ENCODE measurements around the gene NDUFS2. TPM values are rescaled to one million over a fixed set of nuclear protein-coding genes. Genes with fewer than 3 reads are reported as not detected.
"Not testable (repeated sequence)": the region's sequence is repeated elsewhere in the genome, so short reads cannot be mapped to it uniquely, and the experiment has no call there.

NDUFS2 gene
- total and polyA plus RNA-seq, 3 experiments from 2014 or later = 82.1 to 97.1 (median 93.5) TPM

DNA sequence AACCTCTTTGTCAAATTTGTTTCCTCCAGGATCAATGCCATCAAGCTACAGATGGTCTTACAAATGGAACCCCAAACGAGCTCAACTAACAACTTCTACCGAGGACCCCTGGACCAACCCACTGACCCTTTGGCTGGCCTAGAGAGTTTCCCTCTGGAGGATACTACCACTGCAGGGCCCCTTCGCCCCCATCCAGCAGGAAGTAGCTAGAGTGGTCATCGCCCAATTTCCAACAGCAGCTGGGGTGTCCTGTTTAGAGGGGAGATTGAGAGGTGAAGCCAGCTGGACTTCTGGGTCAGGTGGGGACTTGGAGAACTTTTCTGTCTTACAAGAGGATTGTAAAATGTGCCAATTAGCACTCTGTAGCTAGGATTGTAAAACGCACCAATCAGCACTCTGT is 54.9 kb downstream of the NDUFS2 start:
- peaks cover 6 to 25% (median 8%) of the 10 kb centered on the region in 3 donors for H3K36me3 Mint-ChIP-seq
- CTCF ChIA-PET; H3K9me3 ChIP-seq (ENCODE audit: low read length); H3K27ac ChIP-seq (ENCODE audit: low read depth, low read length); H3K4me3 ChIP-seq (ENCODE audit: low read length); H3K4me1 ChIP-seq (ENCODE audit: insufficient read depth, low read length); H3K36me3 ChIP-seq (ENCODE audit: insufficient read depth, low read length); H3K4me3 Mint-ChIP-seq; H3K27ac Mint-ChIP-seq; DNase-seq; POLR2A ChIA-PET: not testable (repeated sequence)
- peaks cover 8 to 33% (median 23%) of the 10 kb centered on the region in 5 donors for H3K9me3 Mint-ChIP-seq
- H3K27me3 Mint-ChIP-seq = peaks cover 49 to 69% of the 10 kb centered on the region in 2 donors
- peaks cover 25% of the 10 kb centered on the region for H3K27me3 ChIP-seq (ENCODE audit: insufficient read depth, low read length, poor library complexity, severe bottlenecking)
- peaks cover 10 to 19% (median 15%) of the 10 kb centered on the region in 3 donors for H3K4me1 Mint-ChIP-seq

DNA sequence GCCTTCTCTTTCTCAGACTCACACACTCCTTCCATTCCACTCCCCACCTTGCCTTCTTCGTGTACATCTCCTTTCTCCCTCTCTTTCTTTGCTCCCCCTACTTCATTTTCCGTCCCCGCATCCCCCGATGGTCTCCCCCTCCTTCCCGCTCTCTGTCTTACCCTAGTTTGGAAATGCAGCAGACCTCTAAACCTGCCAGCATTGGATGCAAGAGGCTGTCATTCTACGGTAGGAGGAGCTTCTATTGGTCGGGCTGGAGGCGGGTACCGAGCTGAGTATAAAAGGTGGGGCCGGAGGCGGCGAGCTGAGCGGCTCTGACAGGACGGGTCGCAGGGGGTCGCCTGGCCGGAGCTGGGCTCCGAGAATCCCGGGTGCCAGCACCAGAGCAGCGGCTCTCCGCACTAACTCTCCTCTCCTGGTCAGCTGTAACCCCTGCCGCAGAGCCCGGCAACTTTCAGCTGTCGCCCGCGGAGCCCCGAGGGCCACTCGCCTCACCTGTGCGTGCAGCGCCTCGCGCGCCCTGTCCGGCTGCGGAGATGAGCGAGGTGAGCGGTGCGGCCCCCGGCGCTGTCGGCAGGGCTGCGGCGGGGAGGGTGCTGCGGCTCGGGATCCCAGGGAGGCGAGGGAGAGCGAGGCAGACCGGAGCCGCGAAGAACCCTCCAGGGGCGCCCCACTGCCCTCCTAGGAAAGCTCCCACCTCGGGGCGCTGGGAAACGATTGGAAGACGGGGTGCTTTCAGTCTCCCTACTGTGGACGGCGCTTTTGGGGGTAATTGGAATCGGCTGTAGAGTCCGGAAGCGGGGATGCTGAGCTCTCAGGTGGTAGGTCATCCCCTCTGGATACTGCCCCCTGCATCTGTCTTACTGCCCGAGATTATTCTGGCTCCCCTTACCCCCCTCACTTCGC is 56.5 kb downstream of the NDUFS2 start, which contains the start of gene PCP4L1:
TSS of gene PCP4L1 (plus strand) at position 307 of the 906 bp plus-strand sequence. CDS start at position 537, 230 bp downstream.
- peak within 1 kb of the TSS; percentile 41 to 90 (median 67) for H3K4me3 Mint-ChIP-seq
- H3K27ac Mint-ChIP-seq = peak within 1 kb of the TSS in 2 of 8 donors; percentile 37 to 55
- Histone ChIP-seq H3K27me3 (ENCODE audit: insufficient read depth, low read length, poor library complexity, severe bottlenecking) (peaks cover 25% of the 10 kb centered on the region), H3K4me3 (ENCODE audit: low read length) (no peak within 1 kb of the TSS), H3K9me3 (ENCODE audit: low read length) (no peaks in the 10 kb centered on the region), H3K27ac (ENCODE audit: low read depth, low read length) (no peak within 1 kb of the TSS), H3K4me1 (ENCODE audit: insufficient read depth, low read length) (no peaks in the 10 kb centered on the region), H3K36me3 (ENCODE audit: insufficient read depth, low read length) (no peaks in the 10 kb centered on the region)
- H3K4me1 Mint-ChIP-seq = peaks cover 10 to 19% (median 15%) of the 10 kb centered on the region in 3 donors
- peaks cover 49 to 77% of the 10 kb centered on the region in 2 donors for H3K27me3 Mint-ChIP-seq
- CTCF ChIA-PET = interaction anchor here (0.7 to 1.3 kb wide), 2 partner anchors 18 to 22 kb away, joined by 3 to 4 read pairs; no protein-coding TSS in a partner anchor
- peaks cover 8 to 33% (median 23%) of the 10 kb centered on the region in 5 donors for H3K9me3 Mint-ChIP-seq
- POLR2A ChIA-PET = no interaction called here
- peaks cover 6 to 25% (median 8%) of the 10 kb centered on the region in 3 donors for H3K36me3 Mint-ChIP-seq
- DNase-seq = peak in 3 of 5 donors; percentile 1 to 57 (median 34)

DNA sequence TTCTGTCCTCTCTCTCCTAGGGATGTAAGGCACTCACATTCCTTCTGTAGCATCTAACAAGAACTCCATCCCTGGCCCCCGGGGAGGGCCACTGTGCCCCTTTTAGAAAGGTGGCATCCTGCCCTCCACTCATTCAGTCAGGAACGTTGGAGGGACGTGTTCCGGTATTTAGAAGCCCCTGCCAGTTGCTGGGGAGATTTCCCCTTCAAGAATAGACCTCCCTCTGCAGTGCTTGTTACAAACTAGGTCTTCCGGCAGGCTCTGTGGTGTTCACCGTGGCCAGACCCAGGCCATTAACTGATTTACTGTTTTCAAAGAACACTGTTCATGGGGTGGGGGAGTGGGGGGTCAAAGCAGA is 57.2 kb downstream of the NDUFS2 start:
- Histone ChIP-seq H3K4me1 (ENCODE audit: insufficient read depth, low read length) (no peaks in the 10 kb centered on the region), H3K4me3 (ENCODE audit: low read length) (no peak overlapping the region), H3K27ac (ENCODE audit: low read depth, low read length) (no peak overlapping the region), H3K27me3 (ENCODE audit: insufficient read depth, low read length, poor library complexity, severe bottlenecking) (peaks cover 25% of the 10 kb centered on the region), H3K9me3 (ENCODE audit: low read length) (no peaks in the 10 kb centered on the region), H3K36me3 (ENCODE audit: insufficient read depth, low read length) (no peaks in the 10 kb centered on the region)
- DNase-seq = no peak
- Mint-ChIP-seq H3K27me3 (peaks cover 49 to 77% of the 10 kb centered on the region in 2 donors), H3K4me1 (peaks cover 10 to 19% (median 15%) of the 10 kb centered on the region in 3 donors), H3K27ac (no peak overlapping the region), H3K36me3 (peaks cover 6 to 25% (median 8%) of the 10 kb centered on the region in 3 donors), H3K4me3 (peak overlapping the region; percentile 41 to 90 (median 57)), H3K9me3 (peaks cover 8 to 33% (median 23%) of the 10 kb centered on the region in 5 donors)
- ChIA-PET POLR2A (no interaction called here), CTCF (interaction anchor here (1.3 kb wide), 1 partner anchor 19 kb away, joined by 3 read pairs; no protein-coding TSS in a partner anchor)

DNA sequence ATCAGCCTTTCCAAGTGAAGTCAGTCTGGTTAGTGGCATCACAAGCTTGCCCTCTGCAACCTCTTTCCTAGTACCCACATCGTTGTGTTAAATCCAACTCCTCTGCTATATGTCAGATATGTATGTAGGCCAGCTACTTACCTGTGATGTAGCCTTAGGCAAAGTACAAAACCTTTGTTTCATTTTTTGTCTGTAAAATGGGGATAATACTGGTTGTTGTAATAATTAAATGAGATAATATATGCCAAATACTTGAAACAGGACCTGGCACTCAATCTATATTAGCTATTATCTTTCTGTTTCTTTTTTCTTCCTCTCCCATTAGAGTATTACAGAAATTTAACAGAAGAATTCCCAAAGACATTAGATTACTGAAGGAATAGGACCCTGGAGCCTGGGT is 57.6 kb downstream of the NDUFS2 start:
- no peaks in the 10 kb centered on the region for H3K36me3 ChIP-seq (ENCODE audit: insufficient read depth, low read length)
- peaks cover 8 to 33% (median 23%) of the 10 kb centered on the region in 5 donors for H3K9me3 Mint-ChIP-seq
- H3K4me3 Mint-ChIP-seq = peak overlapping the region; percentile 4 to 90 (median 57)
- no peak overlapping the region for H3K4me3 ChIP-seq (ENCODE audit: low read length)
- H3K4me1 ChIP-seq (ENCODE audit: insufficient read depth, low read length) = no peaks in the 10 kb centered on the region
- no peak for DNase-seq
- H3K27me3 ChIP-seq (ENCODE audit: insufficient read depth, low read length, poor library complexity, severe bottlenecking) = peaks cover 25% of the 10 kb centered on the region
- peaks cover 10 to 19% (median 15%) of the 10 kb centered on the region in 3 donors for H3K4me1 Mint-ChIP-seq
- CTCF ChIA-PET = interaction anchor here (0.6 to 1.3 kb wide), 2 partner anchors 19 to 316 kb away, joined by 3 read pairs; no protein-coding TSS in a partner anchor
- POLR2A ChIA-PET = no interaction called here
- no peak overlapping the region for H3K27ac Mint-ChIP-seq
- H3K36me3 Mint-ChIP-seq = peaks cover 6 to 25% (median 8%) of the 10 kb centered on the region in 3 donors
- peaks cover 52 to 81% of the 10 kb centered on the region in 2 donors for H3K27me3 Mint-ChIP-seq
- H3K27ac ChIP-seq (ENCODE audit: low read depth, low read length) = no peak overlapping the region
- no peaks in the 10 kb centered on the region for H3K9me3 ChIP-seq (ENCODE audit: low read length)

DNA sequence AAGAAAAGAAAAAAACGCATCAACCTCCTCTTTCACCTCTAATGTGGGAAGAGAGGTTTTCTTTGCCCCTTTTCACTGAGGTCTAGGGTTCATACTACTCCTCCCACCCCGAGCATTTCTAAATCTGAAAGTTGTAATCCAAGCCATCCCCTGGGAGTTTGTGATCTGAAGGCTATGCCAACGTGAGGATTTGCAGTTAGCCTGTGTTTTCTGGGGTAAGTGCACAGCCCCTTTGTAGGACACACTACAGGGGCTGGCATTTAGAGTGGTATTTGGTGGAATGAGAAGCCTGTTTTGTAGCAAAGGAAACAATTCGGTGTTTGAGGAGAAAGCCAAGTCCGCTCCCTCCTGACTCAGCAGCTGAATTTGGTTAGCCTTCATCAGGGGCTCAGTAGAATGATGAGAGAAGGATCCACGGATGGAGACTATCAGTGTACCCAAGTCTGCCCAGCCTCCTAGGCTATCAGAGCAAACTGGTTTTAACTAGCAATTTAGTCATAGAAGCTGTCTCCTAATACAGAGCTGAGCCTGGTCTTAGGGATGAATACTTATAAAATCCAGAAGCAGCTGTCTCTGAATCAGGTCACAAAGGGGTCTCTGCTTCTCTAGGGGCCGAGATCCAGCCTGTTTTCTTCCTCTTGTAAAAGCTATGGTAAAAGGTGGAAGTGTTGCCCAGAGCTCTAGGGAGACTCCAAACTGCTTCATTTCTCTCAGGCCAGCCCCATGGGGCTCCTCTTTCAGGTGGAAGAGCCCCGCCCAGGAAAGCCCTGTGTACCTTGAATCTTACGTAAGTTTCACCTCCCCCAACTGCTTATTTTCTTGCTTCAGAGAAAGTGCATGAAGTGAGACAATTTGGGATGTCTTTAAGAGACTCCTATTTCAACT is 58.5 kb downstream of the NDUFS2 start:
- POLR2A ChIA-PET = no interaction called here

DNA sequence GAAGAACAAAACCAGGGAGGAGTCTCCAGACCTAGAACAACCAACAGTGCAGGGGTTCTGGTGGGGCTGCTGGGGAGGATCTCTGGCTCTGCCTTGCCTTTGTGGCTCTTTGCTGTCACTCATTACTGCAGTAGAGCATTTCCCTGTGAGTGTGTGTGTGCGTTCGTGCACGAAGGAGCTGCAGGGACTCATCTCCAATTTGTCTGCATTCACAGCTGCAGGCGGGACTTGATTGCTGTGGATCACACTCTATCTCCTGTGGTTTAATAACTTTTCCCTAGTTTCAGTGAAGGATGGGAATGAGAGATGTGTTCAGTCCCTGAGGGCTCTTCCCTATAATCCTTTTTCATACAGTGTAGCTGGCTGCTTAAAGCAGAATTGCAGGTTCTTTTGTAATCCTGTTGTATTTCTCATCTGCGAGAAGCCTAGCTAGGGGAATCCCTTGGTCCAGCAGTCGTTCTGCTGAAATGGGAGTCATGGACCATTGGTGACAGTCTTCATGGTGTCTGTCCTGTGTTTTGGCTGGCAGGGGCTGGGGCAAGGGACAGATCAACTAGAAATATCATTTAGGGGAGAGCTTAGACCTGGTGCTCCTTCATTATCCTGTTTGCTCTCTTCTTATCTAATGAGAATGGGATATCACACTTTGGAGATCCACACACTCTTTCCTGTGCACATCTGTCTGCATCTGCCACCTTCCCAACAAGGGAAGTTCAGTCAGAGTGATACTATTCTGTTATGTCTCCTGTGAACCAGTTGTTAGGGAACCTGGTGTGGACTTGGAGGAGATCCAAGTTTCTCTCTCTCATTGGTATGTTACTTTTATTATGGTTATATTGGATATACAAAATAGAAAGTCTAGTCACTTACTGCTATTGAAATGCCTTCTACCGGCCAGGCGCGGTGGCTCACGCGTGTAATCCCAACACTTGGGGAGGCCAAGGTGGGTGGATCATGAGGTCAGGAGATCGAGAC is 59.4 kb downstream of the NDUFS2 start:
- Histone ChIP-seq H3K4me3 (ENCODE audit: low read length) (no peak overlapping the region), H3K27me3 (ENCODE audit: insufficient read depth, low read length, poor library complexity, severe bottlenecking) (peaks cover 25% of the 10 kb centered on the region), H3K4me1 (ENCODE audit: insufficient read depth, low read length) (no peaks in the 10 kb centered on the region), H3K9me3 (ENCODE audit: low read length) (no peaks in the 10 kb centered on the region), H3K27ac (ENCODE audit: low read depth, low read length) (no peak overlapping the region), H3K36me3 (ENCODE audit: insufficient read depth, low read length) (no peaks in the 10 kb centered on the region)
- ChIA-PET CTCF (no interaction called here), POLR2A (no interaction called here)
- H3K36me3 Mint-ChIP-seq = peaks cover 3 to 11% (median 8%) of the 10 kb centered on the region in 3 donors
- no peak for DNase-seq
- H3K27me3 Mint-ChIP-seq = peaks cover 56 to 80% of the 10 kb centered on the region in 2 donors
- no peak overlapping the region for H3K27ac Mint-ChIP-seq
- H3K4me1 Mint-ChIP-seq = peaks cover 10 to 19% (median 15%) of the 10 kb centered on the region in 3 donors
- H3K9me3 Mint-ChIP-seq = peaks cover 4 to 24% (median 17%) of the 10 kb centered on the region in 5 donors
- no peak overlapping the region for H3K4me3 Mint-ChIP-seq

More for the DNA sequence above, 58.5 kb downstream of the NDUFS2 start:
- Mint-ChIP-seq H3K27me3 (peaks cover 57 to 81% of the 10 kb centered on the region in 2 donors), H3K4me3 (no peak overlapping the region), H3K27ac (no peak overlapping the region), H3K36me3 (peaks cover 6 to 20% (median 8%) of the 10 kb centered on the region in 3 donors), H3K9me3 (peaks cover 8 to 33% (median 23%) of the 10 kb centered on the region in 5 donors), H3K4me1 (peaks cover 10 to 19% (median 15%) of the 10 kb centered on the region in 3 donors)
- Histone ChIP-seq H3K4me1 (ENCODE audit: insufficient read depth, low read length) (no peaks in the 10 kb centered on the region), H3K36me3 (ENCODE audit: insufficient read depth, low read length) (no peaks in the 10 kb centered on the region), H3K27ac (ENCODE audit: low read depth, low read length) (no peak overlapping the region), H3K27me3 (ENCODE audit: insufficient read depth, low read length, poor library complexity, severe bottlenecking) (peaks cover 25% of the 10 kb centered on the region), H3K4me3 (ENCODE audit: low read length) (no peak overlapping the region), H3K9me3 (ENCODE audit: low read length) (no peaks in the 10 kb centered on the region)
- no peak for DNase-seq
- CTCF ChIA-PET = interaction anchor here (0.6 to 0.9 kb wide), 2 partner anchors 31 to 317 kb away, joined by 3 read pairs; no protein-coding TSS in a partner anchor

Data from CD8-positive, alpha-beta memory T cell (primary cell).